CD4-positive, alpha-beta T cell treated with Interleukin-1 beta for 1 hour (primary cell): ENCODE data around the gene RNF150.

Experiments
- DNase-seq, 2 donors: peaks; one replicate each; pipeline ENCODE4 v3.0.0-alpha.2; 2020 to 2022

RNF150 gene

GRCh38 chr4:140903522-140904475 is 229.5 kb downstream of the RNF150 start:
- DNase-seq, result no peak

DNA sequence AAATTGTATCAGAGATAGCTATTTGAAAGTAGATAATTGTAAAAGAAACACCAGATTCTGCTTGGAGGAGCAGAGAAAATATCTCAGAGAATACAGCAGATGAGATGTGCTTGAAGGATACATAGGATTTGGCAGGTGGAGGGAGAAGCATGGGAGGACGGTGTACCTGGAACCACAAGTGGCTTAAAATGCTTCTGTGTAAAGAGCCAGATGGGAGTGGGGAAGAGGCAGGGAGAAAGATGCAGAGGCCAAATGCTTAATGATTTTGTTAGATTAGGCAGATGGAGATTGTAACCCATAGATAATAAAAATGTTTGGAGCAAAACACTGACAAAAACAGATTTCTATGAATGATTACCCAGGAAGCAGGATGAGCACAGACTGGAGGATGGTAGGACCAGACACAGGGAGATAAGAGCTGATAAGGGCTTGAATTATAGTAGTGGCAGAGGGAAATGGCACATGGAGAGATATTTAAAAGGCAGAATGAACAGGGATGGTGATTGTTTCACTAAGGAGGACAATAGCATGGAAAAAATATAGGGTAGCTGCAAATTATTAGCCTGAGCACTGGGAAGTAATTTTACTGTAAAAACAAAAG is 231.4 kb downstream of the RNF150 start:
- DNase-seq, result no peak

DNA sequence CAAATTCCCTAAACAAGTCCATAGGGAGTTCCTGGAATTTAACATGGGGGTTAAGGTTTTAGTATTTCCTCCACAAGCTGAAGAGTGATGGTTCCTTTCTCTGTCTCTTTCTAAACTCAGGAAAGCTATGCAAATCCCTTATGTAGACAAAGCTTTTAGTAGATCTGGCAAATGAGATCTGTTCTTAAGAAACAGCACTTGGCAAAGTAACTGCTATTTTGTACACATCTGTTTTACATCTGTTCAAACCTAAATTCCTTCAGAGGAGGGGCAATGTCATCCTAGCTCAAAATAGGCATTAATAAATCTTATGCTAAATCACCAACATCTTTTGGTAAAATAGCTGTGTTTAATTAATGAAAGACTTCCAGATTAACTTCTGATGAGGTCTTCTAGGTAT is 239.3 kb downstream of the RNF150 start:
- no peak for DNase-seq

GRCh38 chr4:140888054-140888453 is 245.2 kb downstream of the RNF150 start:
- DNase-seq, result no peak

DNA sequence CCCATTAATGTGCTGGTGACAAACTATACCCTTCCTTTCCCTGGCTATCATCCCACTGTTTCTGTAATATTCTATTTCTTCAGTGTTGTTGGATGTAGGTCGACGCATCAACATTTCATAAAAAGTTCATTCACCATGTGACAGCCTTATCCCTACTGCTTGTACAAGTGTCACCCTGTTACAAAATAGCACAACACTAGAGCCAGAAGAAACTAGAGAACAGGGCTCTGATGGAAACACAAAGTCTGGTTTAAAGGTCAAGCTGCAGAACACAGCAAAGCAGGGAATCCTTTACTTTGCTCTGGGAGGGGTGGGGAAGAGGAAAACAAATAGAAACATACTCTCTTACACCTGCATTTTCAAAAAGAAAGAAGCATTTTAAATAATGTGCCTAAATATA is 245.8 kb downstream of the RNF150 start:
- DNase-seq, result no peak

- peak; percentile 21 to 34 for DNase-seq
These were observed 248.7 kb downstream of the RNF150 start for GRCh38 chr4:140884431-140885058.

- no peak for DNase-seq
These were observed 255.5 kb downstream of the RNF150 start for GRCh38 chr4:140877781-140878180.

GRCh38 chr4:140876615-140877364 is 256.5 kb downstream of the RNF150 start:
- no peak for DNase-seq

GRCh38 chr4:140875746-140876452 is 257.4 kb downstream of the RNF150 start:
- no peak for DNase-seq

DNA sequence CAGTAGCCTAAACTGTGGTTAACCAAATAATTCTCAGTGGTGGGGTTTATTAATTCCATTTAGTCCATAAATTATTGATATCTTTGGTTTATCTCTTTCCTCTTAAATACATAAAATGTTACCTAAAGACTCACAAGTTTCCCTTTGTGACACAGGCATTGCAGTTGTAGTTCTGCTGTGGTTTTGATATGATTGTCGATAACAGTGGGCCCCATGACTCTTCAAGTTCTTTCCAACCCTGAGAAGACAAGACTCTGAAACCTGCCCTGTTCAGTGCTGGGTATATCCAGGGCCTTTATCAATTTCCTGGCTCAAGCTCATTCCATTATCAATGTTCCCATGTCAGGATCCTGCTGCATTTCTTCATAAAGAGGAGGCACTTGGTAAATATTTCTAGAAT is 259.2 kb downstream of the RNF150 start:
- no peak for DNase-seq

- no peak for DNase-seq
These were observed 261.9 kb downstream of the RNF150 start for GRCh38 chr4:140871368-140871767.

DNA sequence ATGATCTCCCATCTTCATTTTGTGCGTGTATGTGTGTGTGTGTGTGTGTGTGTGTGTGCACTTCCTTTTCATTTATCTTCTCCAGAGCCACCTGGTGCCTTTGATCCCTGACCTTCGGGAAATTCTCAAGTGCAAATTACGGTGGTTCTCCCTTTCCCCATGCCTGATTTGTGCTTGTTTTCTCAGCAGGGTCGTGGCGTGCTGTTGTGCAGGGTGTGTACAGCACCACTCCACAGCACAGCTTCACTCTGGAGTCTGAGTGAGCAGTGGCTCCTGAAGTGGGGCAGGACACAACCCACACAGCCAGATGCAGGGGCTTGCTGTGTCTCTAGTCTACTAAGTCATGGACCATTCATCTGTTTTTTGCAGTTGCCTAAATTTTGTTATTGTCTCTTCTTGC is 262.8 kb downstream of the RNF150 start:
- DNase-seq, result no peak

DNA sequence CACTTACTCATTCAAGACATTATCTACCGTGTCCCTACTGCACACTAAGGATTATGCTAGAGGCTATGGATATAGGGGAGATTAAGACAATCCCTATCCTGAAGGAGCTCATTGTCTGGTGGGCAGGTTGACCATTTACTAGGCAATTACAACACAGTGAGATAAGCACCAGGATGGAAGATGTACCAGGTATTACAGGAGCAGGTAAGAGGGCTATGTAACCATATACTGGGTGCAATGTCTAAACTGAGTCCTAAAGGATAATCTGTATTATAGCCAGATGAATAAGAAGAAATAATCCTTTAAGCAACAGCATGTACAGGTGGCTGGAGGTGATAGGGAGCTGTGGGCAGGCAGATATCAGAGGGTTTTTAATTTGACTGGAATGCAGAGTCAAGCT is 263.8 kb downstream of the RNF150 start:
- DNase-seq, result no peak

DNA sequence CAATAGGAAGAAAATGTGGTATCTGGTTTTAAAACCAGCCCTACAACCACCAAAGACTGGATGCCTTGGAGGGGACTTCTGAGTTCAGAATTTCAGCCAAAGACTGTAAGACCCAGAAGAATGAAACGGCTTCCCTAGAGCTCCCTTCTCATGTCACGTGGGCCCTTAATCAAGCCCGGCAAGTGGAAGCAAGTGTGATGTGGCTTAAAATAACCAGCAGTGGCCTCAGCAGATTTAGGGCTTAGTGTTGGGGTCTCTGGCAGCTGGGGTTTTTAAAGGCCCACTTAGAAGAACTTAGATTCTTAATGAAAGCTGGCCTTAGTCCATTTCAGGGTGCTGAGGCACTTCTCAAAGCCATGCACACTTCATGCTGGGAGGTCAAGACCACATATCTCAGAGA is 265.9 kb downstream of the RNF150 start:
- no peak for DNase-seq

GRCh38 chr4:140866492-140867005 is 266.7 kb downstream of the RNF150 start:
- DNase-seq, result no peak

- no peak for DNase-seq
These were observed 267.7 kb downstream of the RNF150 start for GRCh38 chr4:140865253-140866217.

- DNase-seq, result no peak
These were observed 270.1 kb downstream of the RNF150 start for GRCh38 chr4:140863197-140863596.

DNA sequence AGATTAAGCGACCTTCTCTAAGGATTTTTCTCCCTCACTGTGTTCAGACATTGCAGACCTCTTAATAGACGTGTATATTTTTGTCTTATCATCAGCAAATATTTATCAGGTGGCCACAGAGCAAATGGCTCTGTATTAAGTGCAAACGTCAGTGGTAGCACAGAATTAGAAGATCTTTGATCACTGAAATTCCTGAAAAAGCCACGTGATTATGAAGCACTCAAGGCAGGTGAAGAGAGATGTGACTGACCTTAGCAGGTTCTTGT is 271.2 kb downstream of the RNF150 start:
- DNase-seq, result no peak

- peak; percentile 47 to 51 for DNase-seq
These were observed 271.7 kb downstream of the RNF150 start for GRCh38 chr4:140861359-140862176.

GRCh38 chr4:140858897-140859296 is 274.4 kb downstream of the RNF150 start:
- DNase-seq, result no peak
